ENCODE data around the gene JPH3.
A peak's percentile ranks its signal among the peaks of the same experiment; 100 is the strongest.

JPH3 gene

GRCh38 chr16:87729266-87729954 is 127.1 kb downstream of the JPH3 start:
- FAIRE-seq (no peak), DNase-seq (ENCODE audit: insufficient read length, low spot score) (no peak)

DNA sequence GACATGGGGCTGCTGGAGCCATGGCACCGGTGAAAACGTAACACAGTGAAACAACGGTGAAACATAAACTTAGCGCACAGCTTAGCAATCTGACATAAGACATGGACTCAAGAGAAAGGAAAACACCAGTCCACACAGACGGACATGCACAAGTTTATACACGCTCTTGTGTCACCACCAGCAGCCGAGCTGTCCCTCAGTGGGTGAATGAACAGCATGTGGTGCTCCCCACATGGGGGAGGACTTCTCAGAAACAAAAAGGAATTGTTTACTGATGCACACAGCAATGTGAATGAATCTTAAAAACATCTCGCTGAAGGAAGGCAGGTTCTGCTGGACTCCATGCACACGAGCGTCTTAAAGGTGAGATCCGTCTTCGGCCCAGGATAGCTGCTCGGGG is 129.3 kb downstream of the JPH3 start:
- peak; percentile 72 for FAIRE-seq
- no peak for DNase-seq (ENCODE audit: insufficient read length, low spot score)

- no peak for FAIRE-seq
- DNase-seq (ENCODE audit: insufficient read length, low spot score), result no peak
Measured at GRCh38 chr16:87733190-87733589, 130.9 kb downstream of the JPH3 start.

- no peak for FAIRE-seq
- DNase-seq (ENCODE audit: insufficient read length, low spot score), result no peak
Measured at GRCh38 chr16:87734644-87735043, 132.3 kb downstream of the JPH3 start.

DNA sequence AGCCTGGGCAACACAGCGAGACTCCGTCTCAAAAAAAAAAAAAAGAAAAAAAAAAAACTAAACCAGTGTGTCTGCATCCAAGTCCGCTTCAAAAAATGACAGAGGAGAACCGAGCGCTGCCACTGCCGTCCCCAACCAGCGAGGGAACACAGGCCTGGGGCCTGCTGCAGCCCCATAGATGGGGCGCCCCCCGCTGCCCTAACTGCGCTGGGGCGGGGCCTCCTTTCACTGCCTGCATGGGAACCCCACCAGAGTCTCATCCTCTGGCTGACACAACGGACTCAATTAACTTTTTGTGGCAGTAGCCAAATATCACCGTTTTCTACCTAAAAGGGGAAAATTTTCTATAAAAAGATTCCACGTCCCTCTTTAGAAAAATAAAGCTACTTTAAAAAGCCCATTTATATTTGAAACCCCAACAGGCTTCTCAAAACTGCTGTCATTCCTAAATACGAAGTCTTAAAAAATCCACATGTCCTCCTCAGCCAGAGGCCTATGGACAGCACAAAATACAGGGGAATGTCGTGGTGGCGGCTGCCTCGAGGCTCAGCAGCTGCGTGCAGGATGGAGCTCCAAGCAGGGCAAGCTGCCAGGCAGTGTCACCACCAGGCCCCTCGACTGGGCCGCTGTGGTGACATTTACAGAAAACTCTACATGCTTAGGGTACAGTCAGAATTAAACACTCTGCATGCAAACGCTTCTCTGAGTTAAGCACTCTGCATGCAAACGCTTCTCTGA is 133.1 kb downstream of the JPH3 start:
- FAIRE-seq (no peak), DNase-seq (ENCODE audit: insufficient read length, low spot score) (no peak)

DNA sequence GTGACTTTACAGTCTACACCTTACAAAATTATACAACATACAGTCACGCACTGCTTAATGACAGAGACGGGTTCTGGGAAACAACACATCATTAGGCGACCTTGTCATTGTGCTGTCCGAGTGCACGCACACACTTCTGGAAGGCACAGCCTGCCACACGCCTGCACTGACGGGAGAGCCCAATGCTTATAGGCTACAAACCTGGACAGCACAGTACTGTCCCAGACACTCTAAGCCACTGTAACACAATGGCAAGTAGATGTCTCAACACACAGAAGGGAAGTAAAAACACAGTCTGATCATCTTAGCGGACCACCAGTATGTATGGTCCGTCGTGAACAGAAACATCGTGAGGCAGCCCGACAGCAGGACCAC is 133.7 kb downstream of the JPH3 start:
- FAIRE-seq, result no peak
- DNase-seq (ENCODE audit: insufficient read length, low spot score), result no peak

GRCh38 chr16:87739801-87740200 is 137.5 kb downstream of the JPH3 start:
- no peak for FAIRE-seq
- DNase-seq (ENCODE audit: insufficient read length, low spot score), result no peak

DNA sequence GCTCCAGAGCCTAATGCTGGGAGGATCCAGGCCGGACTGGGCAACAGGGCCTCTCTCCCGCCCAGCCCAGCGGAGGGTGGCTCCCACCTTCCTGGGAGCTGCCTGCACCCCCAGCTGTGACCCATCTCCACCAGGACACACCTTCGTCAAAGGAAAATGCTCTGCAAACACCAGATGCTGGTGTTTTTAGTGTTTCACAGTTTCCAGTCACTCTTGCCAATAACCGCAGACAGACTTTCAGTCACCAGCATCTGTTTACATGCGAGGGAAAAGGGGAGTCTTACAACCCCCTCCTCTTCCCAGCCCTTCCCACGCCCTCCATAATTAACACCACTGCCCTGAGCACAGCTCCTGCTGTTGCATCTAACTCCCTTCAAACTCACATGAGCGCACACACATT is 138.1 kb downstream of the JPH3 start:
- FAIRE-seq, result no peak
- no peak for DNase-seq (ENCODE audit: insufficient read length, low spot score)

- no peak for FAIRE-seq
Measured at GRCh38 chr16:87740909-87741424, 138.7 kb downstream of the JPH3 start.

GRCh38 chr16:87741700-87742415 is 139.6 kb downstream of the JPH3 start:
- DNase-seq (ENCODE audit: insufficient read length, low spot score) (no peak), FAIRE-seq (no peak)

More at GRCh38 chr16:87740909-87741424, 138.7 kb downstream of the JPH3 start:
- no peak for DNase-seq (ENCODE audit: insufficient read length, low spot score)

GRCh38 chr16:87742781-87743490 is 140.6 kb downstream of the JPH3 start:
- no peak for DNase-seq (ENCODE audit: insufficient read length, low spot score)
- FAIRE-seq, result no peak

DNA sequence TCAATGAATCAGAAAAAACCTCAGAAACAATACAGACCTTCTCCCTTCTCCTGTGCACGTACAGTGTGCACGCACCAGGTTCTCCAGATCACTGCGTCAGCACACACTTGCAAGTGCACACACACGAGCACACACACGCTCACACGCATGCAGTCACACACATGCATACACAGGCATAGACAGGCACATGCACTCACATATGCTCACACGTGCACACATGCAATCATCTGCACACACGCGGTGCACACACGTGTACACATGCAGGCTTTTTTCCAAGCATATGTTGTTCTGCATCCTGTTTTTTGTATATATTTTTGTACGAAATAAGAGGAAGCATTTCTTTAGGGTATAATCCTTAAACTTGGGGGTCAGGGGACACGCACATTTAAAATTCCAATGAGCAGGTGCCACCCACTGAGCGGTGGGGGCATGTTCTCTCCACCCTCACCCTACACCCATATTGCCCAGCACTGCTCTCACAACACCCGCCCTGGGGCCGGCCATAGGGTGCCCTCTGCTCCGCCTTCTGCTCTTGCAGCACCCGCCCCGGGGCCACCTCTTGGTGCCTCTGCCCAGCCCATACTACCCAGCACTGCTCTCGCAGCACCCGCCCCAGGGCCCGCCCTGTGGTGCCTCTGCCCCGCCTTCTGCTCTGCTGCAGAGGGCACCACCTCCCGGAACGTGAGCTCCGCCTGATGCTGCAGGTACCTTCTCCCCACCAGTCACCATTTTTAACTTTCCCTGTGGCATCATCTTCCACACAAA is 142.6 kb downstream of the JPH3 start:
- FAIRE-seq (peak; percentile 92), DNase-seq (ENCODE audit: insufficient read length, low spot score) (no peak)

- DNase-seq (ENCODE audit: insufficient read length, low spot score) (no peak), FAIRE-seq (no peak)
Measured at GRCh38 chr16:87746178-87746577, 143.9 kb downstream of the JPH3 start.

Data from HTR-8/SVneo (cell line).